Adrenal gland (tissue), 12 donors: ENCODE data around the gene UCHL1. TPM values are rescaled to one million over a fixed set of nuclear protein-coding genes. Genes with fewer than 3 reads are reported as not detected.

Experiments used
- DNase-seq, 7 donors: peaks; one replicate each; pipeline ENCODE4 v3.0.0-alpha.2; 2019 to 2020
- H3K27ac ChIP-seq, 5 donors: fragments of 200-600 bp; sonication (generic) in 4 of 5; 1 replicate in 3 of 5; 2 replicates in 2 of 5; pipeline versions ENCODE4 v1.5.1 to v1.8.0; 2016 to 2020; ENCODE audit warnings: mild to moderate bottlenecking in 1 of 5
- H3K27me3 ChIP-seq: fragments of 200-600 bp; 2 replicates; pipeline ENCODE4 v1.8.0; 2021
- H3K36me3 ChIP-seq, 2 donors: fragments of 200-600 bp; replicated peaks in 1 of 2; 1 replicate in 1 of 2; 2 replicates in 1 of 2; pipeline versions ENCODE4 v1.5.1 to v1.8.0; 2018 to 2022
- H3K4me1 ChIP-seq, 2 donors: fragments of 200-600 bp; replicated peaks in 1 of 2; 1 replicate in 1 of 2; 2 replicates in 1 of 2; pipeline versions ENCODE4 v1.5.1 to v1.8.0; 2018 to 2021
- H3K4me3 ChIP-seq, 4 donors: fragments of 200-600 bp; sonication (generic) in 3 of 4; one replicate each; pipeline ENCODE4 v1.5.1; 2016 to 2018
- H3K9me3 ChIP-seq, 3 donors: fragments of 200-600 bp; sonication (generic) in 1 of 3; replicated peaks in 1 of 3; 1 replicate in 2 of 3; 2 replicates in 1 of 3; pipeline versions ENCODE4 v1.5.1 to v1.8.0; 2016 to 2021
- POLR2A ChIP-seq, 2 donors: fragments of 450-650 bp; IDR thresholded peaks; one replicate each; pipeline ENCODE4 v1.6.1; 2017; ENCODE audit warnings: antibody characterized with exemption in 2 of 2, mild to moderate bottlenecking in 2 of 2, moderate library complexity in 1 of 2
- WGBS, 4 donors: extraction: QIAGEN DNeasy Blood & Tissue Kit in 2 of 4; methylation state at CpG; one replicate each; pipeline versions ENCODE4 v1.1.5 to v1.1.7; 2013 to 2017; 5-methylcytosine and 5-hydroxymethylcytosine counted together
- intact Hi-C, 2 donors: fragments of 100-400 bp; cut with DNase I; formaldehyde crosslinking; loops; one replicate each; pipeline versions ENCODE4 v1.14.1 to v1.15.0; 2022 to 2023
- polyA plus RNA-seq, 3 donors: library from polyadenylated mRNA; stranded (reverse); fragments of 200-250 nt in 2 of 3; fragments of 350-450 nt in 1 of 3; fragmentation: Illumina TruSeq in 1 of 3; extraction: RNeasy Lipid Tissue Mini Kit (QIAGEN cat#74804) in 1 of 3; gene quantifications; one replicate each; pipeline ENCODE4 v1.2.3, GENCODE V29; 2013 to 2014
- total RNA-seq, 9 donors: library from RNA; depleted of rRNA in 4 of 9; stranded (reverse); fragments of >200 nt in 4 of 9; fragments of 120-200 nt in 1 of 9; fragmentation: NEBNext Ultra II Directional in 1 of 9; extraction: Animal tissue kit (Norgen Biotek cat#: 25700) in 1 of 9; gene quantifications; one replicate each; pipeline versions ENCODE4 v1.1.0 to v1.2.4, GENCODE V29; 2013 to 2023
- TF ChIP-seq, protein P1 (sequence below), 6 experiments: fragments of 450-650 bp in 4 of 6; fragments of 200-600 bp in 2 of 6; sonication (generic) in 1 of 6; IDR thresholded peaks; 1 replicate in 5 of 6; 2 replicates in 1 of 6; pipeline versions ENCODE4 v1.5.1 to v1.8.0; 2016 to 2021; ENCODE audit warnings: antibody characterized with exemption in 6 of 6, mild to moderate bottlenecking in 2 of 6, moderate library complexity in 1 of 6
- donor health status: healthy with polysubstance abuse.
- donor health status: Bipolar disorder and iron deficiency.
- donor health status: DM: yes; HTN: yes; CAD: no.
- donor health status: DM: no; HTN: no; CAD: no.
- donor health status: DM: no; HTN: no; CAD: no.
- donor health status: DM: yes; HTN: yes; CAD: no.

The UCHL1 gene
- total and polyA plus RNA-seq, 12 donors: 12.1 to 1,275 (median 84.4) TPM

DNA sequence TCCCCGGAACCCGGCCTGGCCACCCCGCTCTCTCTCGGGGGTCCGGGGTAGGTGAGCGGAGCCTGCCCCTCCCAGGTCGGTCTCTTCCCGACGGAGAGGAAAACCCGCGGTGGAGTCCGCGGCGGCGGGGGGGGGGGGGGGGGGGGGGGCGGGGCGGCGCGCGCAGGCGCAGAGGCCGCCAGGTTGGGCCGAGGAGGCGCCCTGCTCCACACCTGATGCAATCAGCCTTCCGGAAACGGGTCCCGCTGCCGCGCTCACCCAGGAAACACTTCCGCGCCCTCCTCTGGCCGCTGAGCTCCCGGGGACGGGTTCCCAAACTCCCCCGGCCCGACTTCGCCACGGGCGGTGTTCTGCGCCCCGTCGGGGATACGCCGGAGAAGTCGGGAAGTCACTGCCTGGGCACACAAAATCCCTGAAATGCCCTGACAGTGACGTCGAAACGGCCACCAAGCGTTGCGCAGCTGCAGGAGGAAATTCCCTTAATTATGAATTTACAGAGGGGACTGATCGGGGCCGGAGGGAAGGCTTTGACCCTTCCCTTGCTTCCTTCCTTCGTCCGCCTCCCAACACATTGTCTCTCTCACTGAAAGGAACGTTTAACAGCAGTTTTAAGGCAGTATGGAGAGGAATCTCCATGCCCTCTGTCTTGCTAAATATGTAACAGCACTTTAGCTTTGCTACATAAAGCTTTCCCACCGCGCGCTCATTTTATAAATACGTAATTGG is 40.3 kb upstream of the UCHL1 start:
- H3K4me3 ChIP-seq: peak overlapping the region in 3 of 4 donors; percentile 46 to 51 (median 51)
- no peaks in the 10 kb centered on the region for H3K27me3 ChIP-seq
- 1 to 10% (median 2%) methylated on average over 27 to 59 of the region's 59 CpGs for WGBS, 4 donors
- H3K27ac ChIP-seq: peak overlapping the region; percentile 64 to 90 (median 65)
- DNase-seq: peak; percentile 73 to 84 (median 80)
- H3K9me3 ChIP-seq: no peaks in the 10 kb centered on the region
- TF ChIP-seq, protein P1, sequence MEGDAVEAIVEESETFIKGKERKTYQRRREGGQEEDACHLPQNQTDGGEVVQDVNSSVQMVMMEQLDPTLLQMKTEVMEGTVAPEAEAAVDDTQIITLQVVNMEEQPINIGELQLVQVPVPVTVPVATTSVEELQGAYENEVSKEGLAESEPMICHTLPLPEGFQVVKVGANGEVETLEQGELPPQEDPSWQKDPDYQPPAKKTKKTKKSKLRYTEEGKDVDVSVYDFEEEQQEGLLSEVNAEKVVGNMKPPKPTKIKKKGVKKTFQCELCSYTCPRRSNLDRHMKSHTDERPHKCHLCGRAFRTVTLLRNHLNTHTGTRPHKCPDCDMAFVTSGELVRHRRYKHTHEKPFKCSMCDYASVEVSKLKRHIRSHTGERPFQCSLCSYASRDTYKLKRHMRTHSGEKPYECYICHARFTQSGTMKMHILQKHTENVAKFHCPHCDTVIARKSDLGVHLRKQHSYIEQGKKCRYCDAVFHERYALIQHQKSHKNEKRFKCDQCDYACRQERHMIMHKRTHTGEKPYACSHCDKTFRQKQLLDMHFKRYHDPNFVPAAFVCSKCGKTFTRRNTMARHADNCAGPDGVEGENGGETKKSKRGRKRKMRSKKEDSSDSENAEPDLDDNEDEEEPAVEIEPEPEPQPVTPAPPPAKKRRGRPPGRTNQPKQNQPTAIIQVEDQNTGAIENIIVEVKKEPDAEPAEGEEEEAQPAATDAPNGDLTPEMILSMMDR (IDR thresholded peaks at IDR 0.05): peak; percentile 10 to 63 (median 36)
- peak; percentile 52 to 75 for TF ChIP-seq POLR2A (IDR thresholded peaks at IDR 0.05)
- no peaks in the 10 kb centered on the region for H3K36me3 ChIP-seq
- H3K4me1 ChIP-seq: peaks cover 4 to 30% of the 10 kb centered on the region in 2 donors
- intact Hi-C loops: no loop called here

DNA sequence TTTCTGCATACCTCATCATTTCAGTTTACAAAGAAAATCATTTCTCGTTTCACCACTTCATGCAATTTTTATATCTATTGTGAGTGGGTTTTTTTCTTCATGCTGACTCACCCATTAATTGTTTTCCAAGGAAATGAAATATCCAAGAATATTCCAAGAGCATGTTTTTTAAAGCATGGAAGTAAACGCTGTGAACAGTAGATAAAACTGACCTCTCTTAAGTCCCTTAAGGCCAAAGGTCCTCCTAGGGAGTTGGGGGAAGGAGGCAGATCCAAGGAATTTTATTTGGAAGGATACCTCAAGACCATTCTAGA is 39.8 kb upstream of the UCHL1 start:
- no peaks in the 10 kb centered on the region for H3K36me3 ChIP-seq
- peaks cover 4 to 30% of the 10 kb centered on the region in 2 donors for H3K4me1 ChIP-seq
- TF ChIP-seq, protein P1 (IDR thresholded peaks at IDR 0.05): no peak
- no peak for TF ChIP-seq POLR2A (IDR thresholded peaks at IDR 0.05)
- H3K27me3 ChIP-seq: no peaks in the 10 kb centered on the region
- intact Hi-C loops: no loop called here
- H3K27ac ChIP-seq: peak overlapping the region; percentile 64 to 90 (median 65)
- H3K4me3 ChIP-seq: peak overlapping the region in 1 of 4 donors; percentile 51
- no peak for DNase-seq
- WGBS, 4 donors: 4 to 9% (median 5%) methylated on average over 2 of the region's 2 CpGs
- no peaks in the 10 kb centered on the region for H3K9me3 ChIP-seq

DNA sequence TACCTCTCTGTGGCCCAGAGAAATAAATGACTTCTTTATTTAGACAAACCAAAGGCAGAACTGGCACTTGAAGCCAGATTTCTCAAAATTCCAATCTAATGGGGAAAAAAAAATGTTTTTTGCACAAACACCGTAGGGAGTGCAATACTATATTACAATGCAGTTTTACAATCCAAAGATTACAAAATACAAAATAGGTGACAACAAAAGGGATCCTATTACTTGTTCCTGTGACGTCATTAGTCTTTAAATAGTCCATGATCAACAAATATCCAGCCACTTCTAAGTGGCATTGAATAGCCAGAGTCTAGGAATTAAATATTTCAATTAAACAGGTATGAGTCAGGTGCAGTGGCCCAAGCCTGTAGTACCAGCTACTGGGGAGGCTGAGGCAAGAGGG is 39.4 kb upstream of the UCHL1 start:
- TF ChIP-seq, protein P1 (IDR thresholded peaks at IDR 0.05): no peak
- TF ChIP-seq POLR2A (IDR thresholded peaks at IDR 0.05): no peak
- no peak for DNase-seq
- H3K27ac ChIP-seq: peak overlapping the region in 2 of 5 donors; percentile 89 to 90
- H3K9me3 ChIP-seq: no peaks in the 10 kb centered on the region
- H3K27me3 ChIP-seq: no peaks in the 10 kb centered on the region
- no peak overlapping the region for H3K4me3 ChIP-seq
- intact Hi-C loops: no loop called here
- H3K4me1 ChIP-seq: peaks cover 4 to 26% of the 10 kb centered on the region in 2 donors
- H3K36me3 ChIP-seq: no peaks in the 10 kb centered on the region
- WGBS, 4 donors: 69 to 80% (median 78%) methylated on average over 2 of the region's 2 CpGs

DNA sequence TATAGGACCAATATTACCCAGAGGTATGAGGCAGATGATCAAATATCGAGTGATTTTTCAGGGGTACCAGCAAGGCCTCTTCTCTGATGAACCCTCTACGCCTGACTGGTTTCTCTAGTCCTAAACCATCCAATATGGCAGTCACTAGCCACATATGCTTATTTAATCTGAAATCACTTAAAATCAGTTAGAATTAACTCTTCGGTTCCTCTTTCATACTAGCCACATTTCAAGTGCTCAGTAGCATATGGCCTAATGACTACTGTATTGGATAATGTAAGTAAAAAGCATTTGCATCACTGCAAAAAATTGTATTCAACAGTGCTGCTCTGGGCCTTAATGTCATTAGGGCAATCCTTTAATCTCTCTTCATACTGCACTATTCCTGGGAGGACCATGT is 38.0 kb upstream of the UCHL1 start:
- H3K4me3 ChIP-seq: no peak overlapping the region
- intact Hi-C loops: no loop called here
- 78 to 93% (median 91%) methylated on average over 3 of the region's 3 CpGs for WGBS, 4 donors

More for the DNA sequence above, 38.0 kb upstream of the UCHL1 start:
- Histone ChIP-seq H3K27ac (no peak overlapping the region), H3K9me3 (no peaks in the 10 kb centered on the region), H3K27me3 (no peaks in the 10 kb centered on the region), H3K36me3 (no peaks in the 10 kb centered on the region), H3K4me1 (peaks cover 0 to 18% of the 10 kb centered on the region in 2 donors)
- TF ChIP-seq POLR2A (IDR thresholded peaks at IDR 0.05): no peak
- TF ChIP-seq, protein P1 (IDR thresholded peaks at IDR 0.05): no peak
- no peak for DNase-seq
